Suppressor macrophage (primary cell): ENCODE data around the gene MRGPRX3.

Experiments used
- DNase-seq, 4 experiments: peaks; one replicate each; pipeline ENCODE4 v3.0.0-alpha.2; 2020 to 2022

Gene MRGPRX3

DNA sequence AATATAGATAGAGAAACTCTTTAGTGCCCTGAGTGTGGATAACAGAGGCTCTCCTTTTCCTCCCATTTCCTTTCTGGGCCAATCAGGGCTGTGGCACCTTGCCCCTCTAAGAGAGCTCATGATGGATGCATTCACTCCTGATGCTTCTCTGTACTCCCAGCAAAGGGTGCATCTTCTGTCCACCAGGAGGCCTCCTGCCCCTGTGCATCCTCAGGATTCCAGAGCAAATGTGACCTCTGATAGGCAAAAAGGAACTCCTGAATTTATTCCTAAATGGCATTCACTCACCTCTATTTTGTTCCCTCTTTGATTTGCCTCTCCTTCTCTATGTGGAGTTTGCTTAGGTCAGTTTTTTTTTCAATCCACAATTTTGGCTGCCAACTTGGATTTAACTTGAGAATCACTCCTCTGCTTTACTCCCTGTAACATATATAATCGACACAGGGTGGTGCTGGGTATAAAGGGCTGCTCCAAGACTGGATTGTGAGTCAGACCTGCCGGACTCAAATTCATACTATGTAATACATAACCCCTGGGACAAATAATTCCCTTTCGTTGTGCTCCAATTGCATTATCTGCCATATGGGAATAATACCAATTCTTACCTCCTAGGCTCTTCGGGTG, 39.1 kb downstream of the MRGPRX3 start:
- peak; percentile 13 to 72 (median 35) for DNase-seq

DNA sequence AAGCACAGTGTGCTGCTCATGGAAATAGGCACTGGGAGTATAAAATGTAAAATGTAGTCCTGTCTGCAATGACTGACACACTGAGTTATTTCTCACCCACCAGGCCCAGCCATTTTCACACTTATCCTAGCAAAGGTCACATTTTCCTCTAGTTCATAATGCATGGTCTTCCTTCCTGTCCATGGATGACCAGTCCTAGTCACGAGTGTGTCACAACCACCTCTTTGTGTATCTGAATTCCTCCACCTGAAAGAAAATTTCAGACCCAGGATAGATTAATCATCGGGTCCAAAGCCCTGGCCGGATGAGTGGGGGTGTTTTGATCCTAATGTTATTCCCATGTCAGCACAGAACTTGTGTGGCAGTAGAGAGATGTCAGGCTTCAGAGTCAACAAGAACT, 40.3 kb downstream of the MRGPRX3 start, which contains the start of gene MRGPRX4:
TSS of gene MRGPRX4 (plus strand) at position 172 of the 400 bp plus-strand sequence. CDS start 420 bp downstream, outside the sequence.
- no peak for DNase-seq

DNA sequence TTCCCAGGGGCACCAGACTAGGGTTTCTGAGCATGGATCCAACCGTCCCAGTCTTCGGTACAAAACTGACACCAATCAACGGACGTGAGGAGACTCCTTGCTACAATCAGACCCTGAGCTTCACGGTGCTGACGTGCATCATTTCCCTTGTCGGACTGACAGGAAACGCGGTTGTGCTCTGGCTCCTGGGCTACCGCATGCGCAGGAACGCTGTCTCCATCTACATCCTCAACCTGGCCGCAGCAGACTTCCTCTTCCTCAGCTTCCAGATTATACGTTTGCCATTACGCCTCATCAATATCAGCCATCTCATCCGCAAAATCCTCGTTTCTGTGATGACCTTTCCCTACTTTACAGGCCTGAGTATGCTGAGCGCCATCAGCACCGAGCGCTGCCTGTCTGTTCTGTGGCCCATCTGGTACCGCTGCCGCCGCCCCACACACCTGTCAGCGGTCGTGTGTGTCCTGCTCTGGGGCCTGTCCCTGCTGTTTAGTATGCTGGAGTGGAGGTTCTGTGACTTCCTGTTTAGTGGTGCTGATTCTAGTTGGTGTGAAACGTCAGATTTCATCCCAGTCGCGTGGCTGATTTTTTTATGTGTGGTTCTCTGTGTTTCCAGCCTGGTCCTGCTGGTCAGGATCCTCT, 41.0 kb downstream of the MRGPRX3 start:
- DNase-seq = no peak
